ENCODE measurements around the gene RNF224.

The RNF224 gene

GRCh38 chr9:137226338-137227053 is 806 bp upstream of the RNF224 start:
- peak overlapping the region; percentile 97 for H3K27ac ChIP-seq
- TF ChIP-seq CTCF (IDR thresholded peaks at IDR 0.05) (no peak), ZFX (IDR thresholded peaks at IDR 0.05; ENCODE audit: borderline replicate concordance) (no peak)

DNA sequence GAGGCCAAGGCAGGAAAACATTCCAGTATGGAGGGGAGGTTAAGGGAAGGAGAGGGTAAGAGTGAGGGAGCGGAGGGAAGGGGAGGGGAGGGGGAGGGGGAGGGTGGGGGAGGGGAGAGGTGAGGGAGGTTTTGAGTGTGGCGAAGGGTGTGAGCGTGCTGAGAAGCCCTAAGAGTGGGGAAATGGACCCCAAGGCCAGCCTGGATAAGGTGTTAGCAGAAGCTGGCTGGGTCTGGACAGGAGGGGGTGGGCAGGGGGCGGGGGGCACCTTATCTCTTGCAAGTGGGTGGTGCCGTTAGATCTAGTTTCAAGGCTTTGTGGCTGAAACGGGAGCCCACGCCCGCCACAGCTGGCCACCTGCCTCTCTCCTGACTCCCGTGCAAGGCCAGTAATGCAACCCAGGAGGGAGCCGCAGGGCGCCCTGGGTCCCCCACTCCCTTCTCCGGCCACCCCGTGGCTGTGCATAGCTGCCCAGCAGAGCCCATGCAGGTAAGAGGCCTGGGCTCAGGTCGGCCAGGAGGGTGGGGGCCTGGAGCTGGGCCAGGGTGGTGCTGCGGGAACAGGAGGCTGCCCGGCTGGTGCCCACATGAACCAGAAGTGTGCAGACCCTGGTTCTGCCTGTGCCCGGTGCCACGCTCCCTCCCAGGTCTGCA is 677 bp downstream of the RNF224 start:
- TF ChIP-seq CTCF (IDR thresholded peaks at IDR 0.05) (peak; percentile 26; the same call in 1 of the 2 replicates), ZFX (IDR thresholded peaks at IDR 0.05; ENCODE audit: borderline replicate concordance) (no peak)
- peak overlapping the region; percentile 97 for H3K27ac ChIP-seq

GRCh38 chr9:137228506-137228967 is 1.2 kb downstream of the RNF224 start:
- peak overlapping the region; percentile 33 for H3K27ac ChIP-seq
- no peak for TF ChIP-seq ZFX (IDR thresholded peaks at IDR 0.05; ENCODE audit: borderline replicate concordance)
- TF ChIP-seq CTCF (IDR thresholded peaks at IDR 0.05): no peak

GRCh38 chr9:137228968-137229896 is 1.9 kb downstream of the RNF224 start:
- peak overlapping the region; percentile 33 for H3K27ac ChIP-seq
- TF ChIP-seq CTCF (IDR thresholded peaks at IDR 0.05) (no peak), ZFX (IDR thresholded peaks at IDR 0.05; ENCODE audit: borderline replicate concordance) (no peak)

DNA sequence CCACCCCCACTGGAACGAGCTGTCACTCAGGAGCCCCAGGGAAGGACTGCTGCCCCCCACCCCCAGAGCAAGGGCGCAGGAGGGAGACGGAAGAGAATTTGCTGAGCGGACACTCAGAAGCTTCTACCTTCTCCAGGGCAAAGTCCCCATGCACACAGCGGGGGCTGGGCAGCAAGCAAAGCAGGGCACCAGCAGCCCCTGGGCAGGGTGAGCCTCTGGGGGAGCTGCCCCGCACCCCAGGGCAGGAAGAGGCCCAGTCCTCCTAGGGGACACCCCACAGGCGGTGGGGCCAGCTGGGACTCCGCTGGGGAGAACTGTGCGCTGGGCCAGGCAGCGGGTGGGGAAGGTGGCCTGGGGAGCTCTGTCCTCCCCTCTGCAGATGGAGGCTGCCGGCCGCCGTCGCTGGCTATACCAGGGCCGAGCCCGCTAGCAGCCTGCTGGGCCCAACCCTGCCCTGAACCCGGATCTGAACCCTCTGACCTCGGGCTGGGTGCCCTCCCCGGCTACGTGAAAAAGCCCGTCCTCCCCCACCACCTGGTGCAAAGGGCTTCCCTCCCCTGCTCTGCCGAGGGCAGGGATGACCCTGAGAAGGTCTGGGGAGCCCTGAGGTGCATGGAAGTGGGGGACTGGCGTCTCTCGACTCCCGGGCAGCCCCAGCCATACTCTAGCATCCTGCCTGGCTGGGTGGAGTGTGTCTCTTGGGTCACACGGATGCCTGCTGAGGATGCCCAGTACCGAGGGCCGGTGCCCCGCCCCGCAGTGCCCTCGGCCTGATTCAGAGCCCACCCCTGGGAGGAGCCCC is 2.8 kb downstream of the RNF224 start:
- TF ChIP-seq ZFX (IDR thresholded peaks at IDR 0.05; ENCODE audit: borderline replicate concordance) (no peak), CTCF (IDR thresholded peaks at IDR 0.05) (no peak)
- no peak overlapping the region for H3K27ac ChIP-seq

DNA sequence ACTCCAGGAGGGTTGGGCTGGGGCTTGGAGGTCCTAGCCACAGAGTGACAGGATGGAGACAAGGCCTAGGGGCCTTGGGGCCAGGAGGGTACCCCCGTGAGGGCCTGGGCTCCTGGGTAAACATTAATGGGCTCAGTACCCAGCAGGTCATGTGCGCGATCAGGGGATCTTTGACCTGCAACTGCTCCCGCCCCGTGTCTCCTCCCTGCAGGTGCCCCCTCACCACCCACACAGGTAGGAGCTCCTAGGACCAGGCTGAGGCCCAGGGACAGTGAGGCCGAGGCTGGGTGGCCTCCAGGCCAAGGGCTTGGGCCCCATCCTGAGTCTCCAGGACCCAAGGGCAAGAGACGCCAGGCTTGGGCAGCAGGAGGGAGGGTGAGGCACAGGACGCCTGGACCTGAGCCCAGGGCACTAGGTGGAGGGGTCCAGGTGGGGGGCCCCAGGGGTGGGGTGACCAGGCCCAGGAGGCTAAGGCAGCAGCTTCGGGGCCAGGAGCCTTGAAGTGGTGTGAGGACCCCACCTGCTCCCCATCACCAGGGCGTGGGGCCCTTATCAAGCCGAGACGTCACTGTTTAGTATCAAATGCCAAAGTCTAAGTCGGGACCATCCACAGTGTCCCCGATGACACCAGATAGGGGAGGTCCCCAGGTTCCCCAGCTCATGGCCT is 3.5 kb downstream of the RNF224 start, which contains the start of gene SLC34A3:
TSS of gene SLC34A3 (plus strand) at position 197 of the 667 bp plus-strand sequence. CDS start 802 bp downstream, outside the sequence.
- H3K27ac ChIP-seq: no peak within 1 kb of the TSS
- no peak for TF ChIP-seq ZFX (IDR thresholded peaks at IDR 0.05; ENCODE audit: borderline replicate concordance)
- no peak for TF ChIP-seq CTCF (IDR thresholded peaks at IDR 0.05)

Measured in 22Rv1 (cell line).